Measurements from ENCODE around the gene PRKCD. TPM values are rescaled to one million over a fixed set of nuclear protein-coding genes. Genes with fewer than 3 reads are reported as not detected.

PRKCD gene
- total RNA-seq, 4 donors from 2014 or later, result 36.3 to 73.1 (median 70.6) TPM

DNA sequence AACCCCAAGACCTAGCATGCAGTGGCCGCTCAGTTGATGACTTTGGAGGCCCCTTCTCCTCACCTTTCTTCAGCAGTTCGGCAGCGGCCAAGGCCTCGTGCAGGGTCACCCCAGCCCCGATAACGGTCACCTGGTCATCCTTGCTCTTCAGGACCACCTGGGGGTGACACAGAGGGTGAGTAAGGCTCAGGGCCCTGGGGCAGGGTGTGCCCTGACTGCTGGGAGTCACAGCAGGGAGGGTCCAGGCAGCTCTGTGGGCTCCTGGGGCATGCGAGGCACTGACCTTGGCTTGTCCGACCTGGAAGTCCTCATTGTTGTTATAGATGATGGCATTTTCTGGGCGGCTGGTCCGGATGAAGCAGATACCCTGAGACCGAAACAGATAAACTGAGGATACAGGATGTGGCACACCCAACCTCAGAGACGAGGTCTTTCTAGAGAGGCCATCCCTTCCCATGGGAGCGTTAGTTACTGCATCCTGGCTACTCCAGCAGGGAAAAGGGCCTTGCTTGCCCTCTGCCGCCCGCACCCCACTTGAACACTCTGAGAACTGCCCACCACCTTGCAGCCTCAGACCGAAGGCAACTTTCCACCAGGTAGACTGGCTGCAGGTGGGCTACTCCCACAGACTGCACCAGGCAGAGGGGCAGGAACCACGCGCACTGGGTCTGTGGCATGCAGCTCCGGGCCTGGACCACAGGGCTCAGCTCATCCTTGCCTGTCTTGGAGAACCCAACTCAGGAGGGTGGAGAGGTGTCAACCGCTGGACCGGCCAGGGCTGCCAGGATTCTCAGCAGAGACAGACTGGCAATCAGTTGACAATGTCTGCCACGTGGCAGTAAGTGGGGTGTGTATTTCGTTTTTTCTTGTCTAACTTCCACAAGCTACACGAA is 67.2 kb downstream of the PRKCD start:
- Histone ChIP-seq H3K27ac (no peak overlapping the region), H3K9me3 (no peaks in the 10 kb centered on the region), H3K4me1 (no peaks in the 10 kb centered on the region), H3K27me3 (no peaks in the 10 kb centered on the region), H3K4me3 (no peak overlapping the region), H3K36me3 (peaks cover 0 to 98% (median 0%) of the 10 kb centered on the region in 3 donors)
- no peak for DNase-seq
- TF ChIP-seq POLR2A (IDR thresholded peaks at IDR 0.05), result no peak
- TF ChIP-seq, protein P1, sequence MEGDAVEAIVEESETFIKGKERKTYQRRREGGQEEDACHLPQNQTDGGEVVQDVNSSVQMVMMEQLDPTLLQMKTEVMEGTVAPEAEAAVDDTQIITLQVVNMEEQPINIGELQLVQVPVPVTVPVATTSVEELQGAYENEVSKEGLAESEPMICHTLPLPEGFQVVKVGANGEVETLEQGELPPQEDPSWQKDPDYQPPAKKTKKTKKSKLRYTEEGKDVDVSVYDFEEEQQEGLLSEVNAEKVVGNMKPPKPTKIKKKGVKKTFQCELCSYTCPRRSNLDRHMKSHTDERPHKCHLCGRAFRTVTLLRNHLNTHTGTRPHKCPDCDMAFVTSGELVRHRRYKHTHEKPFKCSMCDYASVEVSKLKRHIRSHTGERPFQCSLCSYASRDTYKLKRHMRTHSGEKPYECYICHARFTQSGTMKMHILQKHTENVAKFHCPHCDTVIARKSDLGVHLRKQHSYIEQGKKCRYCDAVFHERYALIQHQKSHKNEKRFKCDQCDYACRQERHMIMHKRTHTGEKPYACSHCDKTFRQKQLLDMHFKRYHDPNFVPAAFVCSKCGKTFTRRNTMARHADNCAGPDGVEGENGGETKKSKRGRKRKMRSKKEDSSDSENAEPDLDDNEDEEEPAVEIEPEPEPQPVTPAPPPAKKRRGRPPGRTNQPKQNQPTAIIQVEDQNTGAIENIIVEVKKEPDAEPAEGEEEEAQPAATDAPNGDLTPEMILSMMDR (IDR thresholded peaks at IDR 0.05), result no peak

GRCh38 chr3:53229171-53229570 is 68.2 kb downstream of the PRKCD start:
- TF ChIP-seq, protein P1 (IDR thresholded peaks at IDR 0.05), result no peak
- no peak for TF ChIP-seq POLR2A (IDR thresholded peaks at IDR 0.05)
- peaks cover 0 to 100% (median 0%) of the 10 kb centered on the region in 3 donors for H3K36me3 ChIP-seq
- H3K4me1 ChIP-seq, result no peaks in the 10 kb centered on the region
- no peaks in the 10 kb centered on the region for H3K27me3 ChIP-seq
- H3K4me3 ChIP-seq, result no peak overlapping the region
- no peaks in the 10 kb centered on the region for H3K9me3 ChIP-seq
- no peak for DNase-seq
- H3K27ac ChIP-seq, result no peak overlapping the region

GRCh38 chr3:53229606-53230005 is 68.6 kb downstream of the PRKCD start:
- peaks cover 0 to 100% (median 0%) of the 10 kb centered on the region in 3 donors for H3K36me3 ChIP-seq
- no peak overlapping the region for H3K27ac ChIP-seq
- no peaks in the 10 kb centered on the region for H3K9me3 ChIP-seq
- DNase-seq, result no peak
- H3K4me1 ChIP-seq, result no peaks in the 10 kb centered on the region
- TF ChIP-seq, protein P1 (IDR thresholded peaks at IDR 0.05), result no peak
- TF ChIP-seq POLR2A (IDR thresholded peaks at IDR 0.05), result no peak
- H3K27me3 ChIP-seq, result no peaks in the 10 kb centered on the region
- no peak overlapping the region for H3K4me3 ChIP-seq

GRCh38 chr3:53230041-53230621 is 69.1 kb downstream of the PRKCD start:
- TF ChIP-seq POLR2A (IDR thresholded peaks at IDR 0.05), result no peak
- TF ChIP-seq, protein P1 (IDR thresholded peaks at IDR 0.05), result no peak
- Histone ChIP-seq H3K27me3 (no peaks in the 10 kb centered on the region), H3K36me3 (peaks cover 0 to 100% (median 0%) of the 10 kb centered on the region in 3 donors), H3K27ac (no peak overlapping the region), H3K4me3 (no peak overlapping the region), H3K4me1 (no peaks in the 10 kb centered on the region), H3K9me3 (no peaks in the 10 kb centered on the region)
- DNase-seq, result no peak

GRCh38 chr3:53230789-53231188 is 69.8 kb downstream of the PRKCD start:
- Histone ChIP-seq H3K4me1 (peaks cover 0 to under 1% (median 0%) of the 10 kb centered on the region in 4 donors), H3K9me3 (no peaks in the 10 kb centered on the region), H3K27me3 (no peaks in the 10 kb centered on the region), H3K36me3 (peaks cover 0 to 94% (median 0%) of the 10 kb centered on the region in 3 donors), H3K27ac (no peak overlapping the region), H3K4me3 (no peak overlapping the region)
- no peak for DNase-seq
- TF ChIP-seq, protein P1 (IDR thresholded peaks at IDR 0.05), result no peak
- no peak for TF ChIP-seq POLR2A (IDR thresholded peaks at IDR 0.05)

Data from Peyer's patch (tissue), 4 donors.